GM21447 (cell line): ENCODE results near the gene AGAP1.

Experiments used
- ATAC-seq: cut with Tn5 transposase; IDR thresholded peaks from one replicate; pipeline ENCODE4 v1.9.1; 2021; ENCODE audit not compliant: unreplicated experiment

The AGAP1 gene

GRCh38 chr2:235530735-235531134 is 36.9 kb downstream of the AGAP1 start:
- no peak for ATAC-seq

- ATAC-seq, result no peak
These were observed 38.5 kb downstream of the AGAP1 start for GRCh38 chr2:235532307-235532706.

GRCh38 chr2:235533198-235533597 is 39.4 kb downstream of the AGAP1 start:
- ATAC-seq, result no peak

GRCh38 chr2:235533616-235534385 is 40.0 kb downstream of the AGAP1 start:
- ATAC-seq, result no peak

- no peak for ATAC-seq
These were observed 41.0 kb downstream of the AGAP1 start for GRCh38 chr2:235534678-235535422.

GRCh38 chr2:235535423-235536130 is 41.7 kb downstream of the AGAP1 start:
- no peak for ATAC-seq

- no peak for ATAC-seq
These were observed 42.9 kb downstream of the AGAP1 start for GRCh38 chr2:235536711-235537110.

GRCh38 chr2:235537186-235537585 is 43.3 kb downstream of the AGAP1 start:
- ATAC-seq, result no peak

- no peak for ATAC-seq
These were observed 43.7 kb downstream of the AGAP1 start for GRCh38 chr2:235537587-235537986.

GRCh38 chr2:235538144-235538639 is 44.3 kb downstream of the AGAP1 start:
- no peak for ATAC-seq

- no peak for ATAC-seq
These were observed 45.1 kb downstream of the AGAP1 start for GRCh38 chr2:235538981-235539380.

GRCh38 chr2:235539773-235540172 is 45.9 kb downstream of the AGAP1 start:
- ATAC-seq, result no peak

- no peak for ATAC-seq
These were observed 47.2 kb downstream of the AGAP1 start for GRCh38 chr2:235541016-235541415.

GRCh38 chr2:235541838-235542549 is 48.2 kb downstream of the AGAP1 start:
- no peak for ATAC-seq

- no peak for ATAC-seq
These were observed 48.9 kb downstream of the AGAP1 start for GRCh38 chr2:235542733-235543127.

- no peak for ATAC-seq
These were observed 49.4 kb downstream of the AGAP1 start for GRCh38 chr2:235543128-235543750.

GRCh38 chr2:235543851-235544688 is 50.2 kb downstream of the AGAP1 start:
- no peak for ATAC-seq

GRCh38 chr2:235544689-235544969 is 50.8 kb downstream of the AGAP1 start:
- ATAC-seq, result no peak

GRCh38 chr2:235545339-235546150 is 51.7 kb downstream of the AGAP1 start:
- no peak for ATAC-seq
